HL-60 (cell line): ENCODE measurements around the gene SCO2.

Source experiments
- DNase-seq, 2 experiments: peaks; one replicate each; pipeline ENCODE4 v3.0.0-alpha.2; 2010 to 2020; ENCODE audit warnings: low read depth in 1 of 2, low spot score in 1 of 2
- H3K27ac ChIP-seq: fragments of 250-450 bp; sonication (Bioruptor Pico); replicated peaks from 2 replicates; pipeline ENCODE4 v1.5.1; 2020; ENCODE audit warnings: mild to moderate bottlenecking, moderate library complexity
- H3K27me3 ChIP-seq: fragments of 250-450 bp; sonication (Bioruptor Pico); 2 replicates; pipeline ENCODE4 v1.5.1; 2021; ENCODE audit warnings: mild to moderate bottlenecking, moderate library complexity; ENCODE audit not compliant: insufficient read depth, poor library complexity, severe bottlenecking
- H3K4me3 ChIP-seq: replicated peaks from 2 replicates; pipeline ENCODE4 v1.5.1; 2011; ENCODE audit warnings: mild to moderate bottlenecking, control low read depth, low read length; ENCODE audit not compliant: insufficient read depth
- CTCF ChIP-seq: IDR thresholded peaks from one replicate; pipeline ENCODE4 v1.5.1; 2011; ENCODE audit warnings: low read length, control low read depth, inconsistent platforms; ENCODE audit not compliant: insufficient read depth
- GABPA ChIP-seq: IDR thresholded peaks from 2 replicates; pipeline ENCODE4 v1.6.1; 2012; ENCODE audit warnings: low read depth
- POLR2AphosphoS5 ChIP-seq: IDR thresholded peaks from 2 replicates; pipeline ENCODE4 v1.6.1; 2012; ENCODE audit warnings: low read depth
- REST ChIP-seq: IDR thresholded peaks from 2 replicates; pipeline ENCODE4 v1.6.1; 2012; ENCODE audit warnings: low read depth; ENCODE audit not compliant: insufficient replicate concordance
- SPI1 ChIP-seq: IDR thresholded peaks from 2 replicates; pipeline ENCODE4 v1.6.1; 2012; ENCODE audit warnings: low read depth, mild to moderate bottlenecking, borderline replicate concordance

SCO2 gene

GRCh38 chr22:50569896-50570535 lies 44.6 kb upstream of the SCO2 start:
- no peak for TF ChIP-seq POLR2AphosphoS5
- TF ChIP-seq CTCF, result no peak
- no peak for TF ChIP-seq REST
- TF ChIP-seq SPI1, result no peak
- TF ChIP-seq GABPA, result no peak
- DNase-seq, result no peak
- H3K27me3 ChIP-seq, result no peaks in the 10 kb centered on the region
- H3K27ac ChIP-seq, result no peak overlapping the region
- H3K4me3 ChIP-seq, result no peak overlapping the region

- Histone ChIP-seq H3K27ac (no peak overlapping the region), H3K27me3 (no peaks in the 10 kb centered on the region), H3K4me3 (no peak overlapping the region)
- no peak for TF ChIP-seq REST
- no peak for TF ChIP-seq SPI1
- TF ChIP-seq CTCF, result no peak
- TF ChIP-seq POLR2AphosphoS5, result no peak
- no peak for TF ChIP-seq GABPA
- no peak for DNase-seq
Measured at GRCh38 chr22:50569041-50569459, 43.7 kb upstream of the SCO2 start.

- TF ChIP-seq SPI1 (no peak), POLR2AphosphoS5 (no peak)
- no peak overlapping the region for H3K4me3 ChIP-seq
- H3K27ac ChIP-seq, result no peak overlapping the region
Measured at GRCh38 chr22:50568626-50569025, 43.2 kb upstream of the SCO2 start.

GRCh38 chr22:50567721-50568252 lies 42.4 kb upstream of the SCO2 start:
- DNase-seq, result no peak
- Histone ChIP-seq H3K27ac (no peak overlapping the region), H3K4me3 (no peak overlapping the region), H3K27me3 (no peaks in the 10 kb centered on the region)
- TF ChIP-seq SPI1, result no peak
- TF ChIP-seq POLR2AphosphoS5, result no peak
- no peak for TF ChIP-seq REST

More at GRCh38 chr22:50568626-50569025, 43.2 kb upstream of the SCO2 start:
- DNase-seq, result no peak
- H3K27me3 ChIP-seq, result no peaks in the 10 kb centered on the region
